Measurements from ENCODE around the gene ITSN1. TPM values are rescaled to one million over a fixed set of nuclear protein-coding genes. Genes with fewer than 3 reads are reported as not detected.
A peak's percentile ranks its signal among the peaks of the same experiment; 100 is the strongest.

ITSN1 gene
- total RNA-seq, 1 experiment from 2014 or later, result 30.6 TPM

DNA sequence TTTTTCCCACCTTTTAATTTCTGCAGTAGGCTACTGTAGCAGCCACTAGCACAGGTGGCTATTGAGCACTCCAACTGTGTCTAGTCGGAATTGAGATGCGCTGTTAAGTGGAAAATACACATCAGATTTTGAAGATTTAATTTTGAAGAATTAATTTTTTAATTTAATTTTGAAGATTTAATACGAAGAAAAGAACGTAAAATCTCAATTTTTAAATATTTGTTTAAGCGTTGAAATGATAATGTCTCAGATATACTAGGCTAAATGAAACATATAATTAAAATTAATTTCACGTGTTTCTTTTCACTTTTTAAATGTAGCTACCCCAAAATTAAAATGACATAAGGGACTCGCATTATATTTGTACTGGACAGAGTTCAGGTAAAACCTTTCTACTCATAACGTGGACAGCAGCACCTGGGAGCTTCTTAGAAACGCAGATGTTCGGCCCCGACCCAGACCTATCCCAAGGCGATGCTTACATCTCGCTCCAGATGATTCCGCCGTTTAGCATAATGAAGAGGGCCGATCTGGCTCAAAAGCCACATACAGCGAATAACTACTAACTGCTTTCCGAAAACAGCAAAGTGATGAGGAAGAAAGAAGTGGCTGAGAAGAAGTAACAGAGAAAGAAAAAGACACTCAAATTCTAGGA, 1.5 kb upstream of the ITSN1 start:
- TF ChIP-seq, protein P1, sequence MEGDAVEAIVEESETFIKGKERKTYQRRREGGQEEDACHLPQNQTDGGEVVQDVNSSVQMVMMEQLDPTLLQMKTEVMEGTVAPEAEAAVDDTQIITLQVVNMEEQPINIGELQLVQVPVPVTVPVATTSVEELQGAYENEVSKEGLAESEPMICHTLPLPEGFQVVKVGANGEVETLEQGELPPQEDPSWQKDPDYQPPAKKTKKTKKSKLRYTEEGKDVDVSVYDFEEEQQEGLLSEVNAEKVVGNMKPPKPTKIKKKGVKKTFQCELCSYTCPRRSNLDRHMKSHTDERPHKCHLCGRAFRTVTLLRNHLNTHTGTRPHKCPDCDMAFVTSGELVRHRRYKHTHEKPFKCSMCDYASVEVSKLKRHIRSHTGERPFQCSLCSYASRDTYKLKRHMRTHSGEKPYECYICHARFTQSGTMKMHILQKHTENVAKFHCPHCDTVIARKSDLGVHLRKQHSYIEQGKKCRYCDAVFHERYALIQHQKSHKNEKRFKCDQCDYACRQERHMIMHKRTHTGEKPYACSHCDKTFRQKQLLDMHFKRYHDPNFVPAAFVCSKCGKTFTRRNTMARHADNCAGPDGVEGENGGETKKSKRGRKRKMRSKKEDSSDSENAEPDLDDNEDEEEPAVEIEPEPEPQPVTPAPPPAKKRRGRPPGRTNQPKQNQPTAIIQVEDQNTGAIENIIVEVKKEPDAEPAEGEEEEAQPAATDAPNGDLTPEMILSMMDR (IDR thresholded peaks at IDR 0.05; ENCODE audit: unreplicated experiment), result no peak
- peak overlapping the region; percentile 77 for H3K4me3 Mint-ChIP-seq (ENCODE audit: low read depth, unreplicated experiment)
- H3K27ac Mint-ChIP-seq (ENCODE audit: unreplicated experiment), result peak overlapping the region; percentile 75
- no peak for DNase-seq
- intact Hi-C loops (cut with micrococcal nuclease; ENCODE audit: unreplicated experiment), result loop anchor here (5.0 to 10.0 kb wide), 2 partner anchors 46 to 144 kb away; no protein-coding TSS in a partner anchor
- CTCF ChIA-PET, result no interaction called here
- H3K27me3 Mint-ChIP-seq (ENCODE audit: unreplicated experiment), result no peaks in the 10 kb centered on the region
- BruUV-seq (replicated peaks), result TSS peak; percentile 74
- H3K36me3 Mint-ChIP-seq (ENCODE audit: insufficient read depth, unreplicated experiment), result peaks cover 28% of the 10 kb centered on the region
- no peaks in the 10 kb centered on the region for H3K9me3 Mint-ChIP-seq (ENCODE audit: low read depth, unreplicated experiment)
- H3K4me1 Mint-ChIP-seq (ENCODE audit: low read depth, unreplicated experiment), result no peaks in the 10 kb centered on the region

GRCh38 chr21:33641352-33642026, 812 bp upstream of the ITSN1 start, which contains the start of gene CRYZL1:
TSS of gene CRYZL1 (minus strand) at chr21:33641741. CDS start at chr21:33631551, 10,190 bp downstream.
- peak within 1 kb of the TSS; percentile 75 for H3K27ac Mint-ChIP-seq (ENCODE audit: unreplicated experiment)
- H3K9me3 Mint-ChIP-seq (ENCODE audit: low read depth, unreplicated experiment), result no peaks in the 10 kb centered on the region
- H3K36me3 Mint-ChIP-seq (ENCODE audit: insufficient read depth, unreplicated experiment), result peaks cover 28% of the 10 kb centered on the region
- peak within 1 kb of the TSS; percentile 77 for H3K4me3 Mint-ChIP-seq (ENCODE audit: low read depth, unreplicated experiment)
- TF ChIP-seq, protein P1 (IDR thresholded peaks at IDR 0.05; ENCODE audit: unreplicated experiment), result no peak
- intact Hi-C loops (cut with micrococcal nuclease; ENCODE audit: unreplicated experiment), result loop anchor here (5.0 to 10.0 kb wide), 2 partner anchors 46 to 143 kb away; no protein-coding TSS in a partner anchor
- no peaks in the 10 kb centered on the region for H3K27me3 Mint-ChIP-seq (ENCODE audit: unreplicated experiment)
- H3K4me1 Mint-ChIP-seq (ENCODE audit: low read depth, unreplicated experiment), result no peaks in the 10 kb centered on the region
- peak; percentile 98 for DNase-seq
- no TSS peak for BruUV-seq (replicated peaks)
- CTCF ChIA-PET, result no interaction called here

- DNase-seq, result peak; percentile 19
- no peaks in the 10 kb centered on the region for H3K4me1 Mint-ChIP-seq (ENCODE audit: low read depth, unreplicated experiment)
Measured at GRCh38 chr21:33642896-33643657, 776 bp downstream of the ITSN1 start.

More at GRCh38 chr21:33642896-33643657, 776 bp downstream of the ITSN1 start:
- peaks cover 28% of the 10 kb centered on the region for H3K36me3 Mint-ChIP-seq (ENCODE audit: insufficient read depth, unreplicated experiment)
- H3K4me3 Mint-ChIP-seq (ENCODE audit: low read depth, unreplicated experiment), result peak overlapping the region; percentile 77
- intact Hi-C loops (cut with micrococcal nuclease; ENCODE audit: unreplicated experiment), result loop anchor here (5.0 to 10.0 kb wide), 2 partner anchors 44 to 142 kb away; no protein-coding TSS in a partner anchor
- TF ChIP-seq, protein P1 (IDR thresholded peaks at IDR 0.05; ENCODE audit: unreplicated experiment), result no peak
- no peaks in the 10 kb centered on the region for H3K9me3 Mint-ChIP-seq (ENCODE audit: low read depth, unreplicated experiment)
- H3K27ac Mint-ChIP-seq (ENCODE audit: unreplicated experiment), result peak overlapping the region; percentile 13
- H3K27me3 Mint-ChIP-seq (ENCODE audit: unreplicated experiment), result no peaks in the 10 kb centered on the region
- no TSS peak for BruUV-seq (replicated peaks)
- CTCF ChIA-PET, result no interaction called here
